ENCODE measurements around the gene NOTUM.

Gene NOTUM

DNA sequence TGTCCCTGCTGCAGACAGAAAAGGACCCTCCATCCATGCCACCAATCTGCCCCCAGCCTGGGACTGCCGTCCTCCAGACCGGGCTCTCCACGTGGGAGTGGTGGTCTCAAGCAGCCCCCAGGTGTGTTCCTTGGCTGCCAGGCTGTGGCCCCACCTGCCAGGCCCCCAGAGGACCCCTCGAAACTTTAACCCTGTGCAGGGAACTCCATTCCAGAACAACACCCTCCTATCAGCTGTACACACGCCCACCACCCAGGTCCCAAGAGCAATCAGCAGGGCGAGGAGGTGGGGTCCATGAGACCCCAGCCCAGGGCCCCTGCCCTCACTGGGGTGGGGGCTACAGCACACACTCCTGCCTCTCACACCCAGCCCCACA lies 25.3 kb downstream of the NOTUM start:
- no peak for DNase-seq (ENCODE audit: low read depth, low spot score)

GRCh38 chr17:81934850-81935708 lies 25.9 kb downstream of the NOTUM start:
- DNase-seq (ENCODE audit: low read depth, low spot score): no peak

- DNase-seq (ENCODE audit: low read depth, low spot score): no peak
Observed at GRCh38 chr17:81934098-81934757, 26.8 kb downstream of the NOTUM start.

DNA sequence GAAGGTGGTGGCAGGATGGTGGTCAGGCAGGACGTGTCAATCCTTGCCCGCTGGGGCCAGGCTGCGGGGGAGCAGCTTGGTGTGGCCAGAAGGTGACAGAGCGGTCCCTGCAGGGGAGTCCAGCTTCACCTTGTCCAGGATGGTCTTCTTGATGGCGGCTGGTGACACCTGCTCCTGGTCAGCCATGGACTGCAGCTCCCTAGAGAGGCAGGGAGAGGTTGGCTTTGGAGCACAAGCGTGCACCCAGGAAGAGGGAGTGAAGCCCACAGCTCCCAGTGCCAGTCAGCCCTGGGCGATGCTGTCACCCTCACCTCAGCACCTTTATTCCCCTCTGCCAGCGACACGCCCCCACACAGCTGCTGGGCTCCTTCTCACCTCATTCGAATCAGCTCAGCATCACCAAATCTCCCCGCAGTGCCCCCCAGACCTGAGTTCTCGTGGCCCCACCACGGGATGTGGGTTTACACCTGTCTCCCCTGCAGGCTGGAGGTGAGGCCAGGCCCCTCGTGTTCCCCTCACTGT lies 27.7 kb downstream of the NOTUM start:
- no peak for DNase-seq (ENCODE audit: low read depth, low spot score)

DNA sequence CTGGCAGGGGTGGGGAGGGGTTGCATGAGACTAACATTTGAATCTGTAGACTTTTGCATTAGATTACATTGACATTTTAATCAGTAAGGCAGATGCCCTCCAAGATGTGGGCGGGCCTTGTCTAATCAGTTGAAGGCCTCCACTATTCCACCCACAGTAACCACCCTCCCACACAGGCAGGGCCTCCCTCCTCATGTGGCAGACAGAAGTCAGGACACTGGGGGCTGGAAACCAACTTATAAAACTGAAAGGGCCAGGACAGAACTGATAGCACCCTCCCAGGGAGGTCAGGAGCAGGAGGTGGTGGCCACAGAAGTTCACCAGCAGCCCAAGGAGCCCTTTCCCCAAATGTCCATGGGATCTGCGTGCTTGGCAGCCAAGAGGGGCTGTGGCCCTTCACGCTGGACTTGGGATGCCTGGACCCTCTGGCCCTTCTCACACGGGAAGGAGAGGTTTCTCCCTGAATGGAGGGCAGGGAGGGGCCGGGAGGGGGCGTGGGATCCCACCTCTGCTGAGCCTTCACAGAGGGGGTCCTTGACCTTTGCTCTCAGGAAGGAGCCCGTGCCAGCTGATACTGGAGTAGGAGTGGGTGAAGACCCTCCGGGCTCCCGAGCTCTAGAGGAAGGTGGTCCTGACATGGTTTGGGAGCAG lies 28.5 kb downstream of the NOTUM start:
- DNase-seq (ENCODE audit: low read depth, low spot score): no peak

DNA sequence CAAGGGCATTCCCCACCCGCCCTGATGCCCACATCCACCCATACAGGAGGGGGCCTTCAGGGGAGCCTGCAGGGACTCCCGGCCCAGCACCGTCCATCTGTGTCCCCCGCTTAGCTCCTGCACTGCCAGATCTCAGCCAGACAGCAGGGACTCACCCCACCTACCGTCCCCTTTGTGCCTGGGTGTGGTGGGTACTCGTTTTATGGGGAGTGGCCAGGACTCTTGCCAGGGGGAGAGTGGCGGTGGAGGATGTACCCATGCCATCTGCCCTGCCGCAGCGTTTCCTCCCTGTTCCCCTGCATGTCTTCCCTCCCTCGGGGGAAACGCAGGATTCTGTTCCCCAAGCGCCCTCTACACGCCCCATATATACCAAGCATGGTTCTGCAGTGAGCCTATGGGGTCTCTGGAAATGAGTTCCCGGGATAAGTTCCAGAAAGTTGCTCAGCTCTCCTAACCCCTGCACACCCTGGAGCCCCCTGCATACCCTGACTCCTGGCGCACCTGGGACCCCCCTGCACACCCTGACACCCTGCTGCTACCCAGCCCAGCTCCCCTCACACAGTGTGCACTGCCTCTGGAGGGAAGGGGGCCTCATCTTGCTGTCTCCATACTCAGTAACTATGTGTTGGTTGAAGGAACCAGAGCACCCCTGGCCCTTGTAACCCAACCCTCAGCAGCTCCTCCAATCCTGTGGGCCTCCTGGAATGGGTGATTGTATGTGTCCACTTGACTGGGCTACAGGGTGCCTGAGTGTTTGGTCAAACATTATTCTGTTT lies 29.2 kb downstream of the NOTUM start:
- DNase-seq (ENCODE audit: low read depth, low spot score): no peak

- DNase-seq (ENCODE audit: low read depth, low spot score): no peak
Observed at GRCh38 chr17:81931189-81931556, 29.8 kb downstream of the NOTUM start.

- DNase-seq (ENCODE audit: low read depth, low spot score): no peak
Observed at GRCh38 chr17:81930142-81931125, 30.6 kb downstream of the NOTUM start.

- DNase-seq (ENCODE audit: low read depth, low spot score): no peak
Observed at GRCh38 chr17:81929253-81930141, 31.5 kb downstream of the NOTUM start.

- DNase-seq (ENCODE audit: low read depth, low spot score): no peak
Observed at GRCh38 chr17:81928544-81929252, 32.3 kb downstream of the NOTUM start.

- DNase-seq (ENCODE audit: low read depth, low spot score): peak; percentile 77
Observed at GRCh38 chr17:81927653-81928543, 33.1 kb downstream of the NOTUM start, which contains the start of gene MAFG. Gene MAFG (minus strand): TSS chr17:81927735. CDS start chr17:81923185, 4,550 bp downstream.

DNA sequence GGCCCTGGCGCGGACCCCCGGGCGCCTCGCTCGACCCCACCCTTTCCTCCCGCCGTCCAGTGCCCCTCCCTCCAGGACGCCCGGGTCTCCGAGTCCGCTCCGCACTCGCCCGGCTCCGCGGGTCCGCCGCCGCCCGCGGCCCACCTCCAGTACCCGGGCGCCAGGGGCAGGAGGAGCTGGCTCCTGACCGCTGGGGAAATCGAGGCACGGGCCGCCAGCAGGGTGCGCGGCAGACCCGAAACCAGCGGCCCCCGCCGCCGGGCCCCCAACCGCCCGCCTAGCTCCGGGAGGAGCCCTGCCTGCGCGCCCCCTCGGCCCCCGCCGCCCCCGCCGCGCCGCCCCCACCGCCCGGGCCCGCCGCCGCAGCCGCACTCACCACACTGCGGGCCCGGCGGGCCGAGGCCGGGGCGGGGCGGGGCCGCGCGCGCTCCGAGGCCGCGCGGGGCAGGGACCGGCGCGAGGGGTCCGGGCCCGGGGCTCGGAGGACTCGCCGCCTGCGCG lies 33.8 kb downstream of the NOTUM start:
- no peak for DNase-seq (ENCODE audit: low read depth, low spot score)

GRCh38 chr17:81926451-81927151 lies 34.4 kb downstream of the NOTUM start:
- peak; percentile 34 for DNase-seq (ENCODE audit: low read depth, low spot score)

DNA sequence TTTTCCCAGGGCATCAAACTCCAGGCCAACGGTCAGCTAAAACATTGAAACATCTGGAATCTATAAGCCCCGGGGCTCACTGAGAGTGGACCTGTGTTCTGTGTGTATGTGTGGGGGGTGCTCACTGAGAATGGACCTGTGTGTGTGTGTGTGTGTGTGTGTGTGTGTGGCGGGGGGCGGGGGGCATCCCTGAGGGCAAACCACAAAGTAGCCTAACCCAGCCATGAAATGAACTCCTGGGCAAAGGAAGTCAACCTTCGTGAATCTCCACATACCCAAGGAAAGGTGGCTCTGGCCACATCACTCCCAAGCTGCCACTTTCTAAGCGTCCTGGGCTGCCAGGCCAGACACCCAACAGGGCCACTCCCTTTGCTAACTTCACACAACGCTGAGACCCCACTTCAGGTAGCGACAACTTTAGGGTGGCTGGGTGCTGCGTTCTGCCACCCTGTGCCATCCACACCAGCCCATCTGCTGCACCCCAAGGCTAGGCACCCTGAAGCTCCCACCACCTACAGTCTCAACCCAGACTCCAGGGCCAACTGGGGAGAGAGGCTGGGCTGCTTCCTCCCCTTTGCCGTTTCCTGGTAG lies 35.0 kb downstream of the NOTUM start:
- no peak for DNase-seq (ENCODE audit: low read depth, low spot score)

- no peak for DNase-seq (ENCODE audit: low read depth, low spot score)
Observed at GRCh38 chr17:81924557-81925532, 36.1 kb downstream of the NOTUM start.
